ENCODE results near the gene MICAL2. TPM values are rescaled to one million over a fixed set of nuclear protein-coding genes. Genes with fewer than 3 reads are reported as not detected.

Gene MICAL2
- polyA plus RNA-seq, 3 donors: 7.9 to 13.2 (median 9.8) TPM

DNA sequence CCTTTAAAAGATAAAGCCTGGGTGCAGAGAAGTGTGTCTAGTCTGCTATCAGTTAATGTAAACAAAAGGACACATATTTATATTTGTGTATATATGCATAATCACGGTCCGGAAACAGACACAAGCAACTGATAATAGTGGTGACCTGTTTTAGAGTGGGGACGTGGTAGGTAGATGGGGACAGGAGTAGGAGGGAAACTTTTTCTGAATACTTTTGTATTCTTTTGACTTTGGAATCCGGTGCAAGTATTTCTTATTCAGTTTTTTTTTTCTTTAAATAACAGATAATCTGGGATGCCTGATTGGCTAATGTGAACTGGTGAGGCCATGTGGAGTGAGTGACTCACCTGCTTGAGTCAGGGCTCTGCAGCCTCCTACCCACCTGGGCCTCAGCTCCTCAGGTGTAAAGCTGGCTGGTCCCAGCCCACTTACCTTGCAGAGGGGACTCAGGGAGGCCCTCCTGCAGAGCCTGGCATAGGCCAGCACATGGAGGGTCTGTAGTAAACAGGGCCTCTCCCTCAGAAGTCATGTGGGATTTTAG, 15.3 kb downstream of the MICAL2 start:
- H3K27ac ChIP-seq (ENCODE audit: low read depth, low read length): no peak overlapping the region
- 41 to 92% (median 77%) methylated on average over 4 of the region's 4 CpGs for WGBS, 3 donors

- H3K27ac ChIP-seq (ENCODE audit: low read depth, low read length): no peak overlapping the region
- WGBS, 3 donors: 49 to 77% (median 50%) methylated on average over 4 of the region's 4 CpGs
Measured at GRCh38 chr11:12126344-12127019, 16.1 kb downstream of the MICAL2 start.

GRCh38 chr11:12127206-12127898, 17.0 kb downstream of the MICAL2 start:
- H3K27ac ChIP-seq (ENCODE audit: low read depth, low read length): no peak overlapping the region
- WGBS, 3 donors: 85 to 88% (median 87%) methylated on average over 4 of the region's 4 CpGs

GRCh38 chr11:12128301-12128751, 17.9 kb downstream of the MICAL2 start:
- H3K27ac ChIP-seq (ENCODE audit: low read depth, low read length): no peak overlapping the region
- 67 to 96% (median 80%) methylated on average over 1 of the region's 1 CpG for WGBS, 3 donors

GRCh38 chr11:12129227-12129626, 18.8 kb downstream of the MICAL2 start:
- H3K27ac ChIP-seq (ENCODE audit: low read depth, low read length): no peak overlapping the region
- 84 to 89% (median 89%) methylated on average over 4 of the region's 4 CpGs for WGBS, 3 donors

GRCh38 chr11:12130180-12130980, 20.0 kb downstream of the MICAL2 start:
- 92 to 98% (median 98%) methylated on average over 3 of the region's 3 CpGs for WGBS, 3 donors

DNA sequence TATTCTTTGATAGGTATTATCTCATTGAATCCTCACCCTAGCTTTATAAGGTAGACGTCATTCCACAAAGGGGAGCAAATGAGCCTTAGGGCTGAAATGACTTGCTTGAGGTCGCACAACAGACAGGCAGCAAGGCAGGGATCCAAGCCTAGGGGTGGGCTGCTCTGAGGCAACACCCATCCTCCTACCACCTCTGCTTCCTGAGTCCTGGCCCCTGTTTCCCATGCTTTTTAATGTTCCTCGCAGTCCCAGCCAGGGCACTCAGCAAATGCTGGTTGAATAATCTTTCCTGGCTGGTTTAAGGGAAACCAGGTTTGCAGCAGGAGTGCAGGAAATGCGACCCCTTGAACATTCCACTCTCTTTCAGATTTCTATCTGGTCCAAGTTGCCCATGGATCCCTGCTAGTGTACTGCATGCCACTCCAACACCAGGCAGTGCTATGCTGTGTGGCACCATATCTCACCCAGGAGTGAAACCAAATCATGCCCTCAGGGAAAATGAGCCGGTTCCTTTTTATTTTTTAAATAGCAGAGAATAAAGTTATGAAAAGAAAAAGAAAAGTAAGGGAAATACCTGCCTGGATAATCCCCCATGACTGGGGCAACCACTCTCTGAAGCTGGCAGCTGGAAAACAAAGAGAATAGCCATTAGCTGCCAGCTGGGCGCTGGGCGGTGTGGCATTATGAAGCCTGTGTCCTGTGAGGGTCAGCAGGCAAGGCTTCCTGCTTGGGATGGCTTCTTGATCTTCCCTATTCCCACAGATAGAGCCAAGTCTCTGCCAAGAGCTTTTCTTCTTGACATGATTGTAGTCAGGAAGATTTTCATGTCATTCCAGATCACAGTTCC, 21.8 kb downstream of the MICAL2 start:
- WGBS, 3 donors: 81 to 88% (median 82%) methylated on average over 7 of the region's 7 CpGs
- H3K27ac ChIP-seq (ENCODE audit: low read depth, low read length): no peak overlapping the region

More at GRCh38 chr11:12130180-12130980, 20.0 kb downstream of the MICAL2 start:
- H3K27ac ChIP-seq (ENCODE audit: low read depth, low read length): no peak overlapping the region

DNA sequence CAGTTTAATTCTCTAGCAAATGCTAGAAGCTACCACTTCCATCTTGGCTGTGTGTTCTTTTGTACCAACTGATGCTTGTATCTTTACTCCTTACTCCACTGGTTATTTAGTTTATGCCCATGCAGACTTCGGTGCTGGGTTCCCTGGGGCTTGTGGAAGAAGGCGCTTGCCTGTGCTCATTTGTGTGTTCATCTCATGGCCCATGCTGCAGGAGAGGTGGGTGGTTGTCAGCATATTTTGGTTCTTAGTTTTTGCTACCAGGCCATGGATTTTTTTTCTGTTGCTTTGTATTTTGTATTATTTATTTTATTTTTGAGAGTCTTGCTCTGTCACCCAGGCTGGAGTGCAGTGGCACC, 22.4 kb downstream of the MICAL2 start:
- no peak overlapping the region for H3K27ac ChIP-seq (ENCODE audit: low read depth, low read length)
- WGBS, 3 donors: 92 to 96% (median 96%) methylated on average over 2 of the region's 2 CpGs

GRCh38 chr11:12133547-12134235, 23.3 kb downstream of the MICAL2 start:
- WGBS, 3 donors: 86 to 92% (median 88%) methylated on average over 5 of the region's 5 CpGs
- H3K27ac ChIP-seq (ENCODE audit: low read depth, low read length): no peak overlapping the region

GRCh38 chr11:12134236-12134585, 23.8 kb downstream of the MICAL2 start:
- WGBS, 3 donors: 55 to 90% (median 64%) methylated on average over 4 of the region's 4 CpGs
- no peak overlapping the region for H3K27ac ChIP-seq (ENCODE audit: low read depth, low read length)

GRCh38 chr11:12135185-12135584, 24.8 kb downstream of the MICAL2 start:
- 95 to 100% (median 100%) methylated on average over 1 of the region's 1 CpG for WGBS, 3 donors
- H3K27ac ChIP-seq (ENCODE audit: low read depth, low read length): no peak overlapping the region

DNA sequence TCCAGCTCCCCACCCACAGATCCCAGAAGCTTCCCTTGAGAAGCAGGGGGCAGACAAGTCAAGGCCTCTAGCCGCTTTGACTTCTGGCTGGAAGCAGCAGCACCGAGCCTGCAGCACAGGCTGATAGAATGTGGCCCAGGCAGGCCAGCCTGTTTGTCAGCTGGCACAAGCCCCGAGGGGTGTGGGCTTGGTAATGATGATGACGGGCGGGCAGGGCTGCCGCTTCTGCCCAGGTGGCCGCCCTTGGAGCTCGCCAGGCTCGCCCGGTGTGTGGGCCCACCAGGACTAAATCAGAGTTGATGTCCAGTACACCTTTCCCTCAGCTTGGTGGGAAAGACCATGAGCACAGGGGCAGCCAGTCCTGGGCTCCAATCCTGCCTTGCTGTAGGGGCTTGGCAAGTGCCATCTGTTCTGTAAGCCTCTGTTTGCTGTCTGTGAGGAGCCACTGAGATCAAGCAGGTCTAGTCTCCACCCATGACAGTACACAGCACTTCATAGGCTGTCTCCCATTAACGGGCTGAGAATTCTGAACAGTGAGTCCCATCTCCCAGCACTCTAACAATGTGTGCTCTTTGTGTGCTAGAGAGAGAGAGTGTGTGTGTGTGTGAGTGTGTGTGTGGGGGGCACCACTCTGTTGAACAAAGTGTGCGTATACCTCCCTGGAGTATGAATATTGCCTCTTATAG, 26.8 kb downstream of the MICAL2 start:
- H3K27ac ChIP-seq (ENCODE audit: low read depth, low read length): no peak overlapping the region
- 87 to 92% (median 91%) methylated on average over 12 of the region's 12 CpGs for WGBS, 3 donors

- no peak overlapping the region for H3K27ac ChIP-seq (ENCODE audit: low read depth, low read length)
- 69 to 80% (median 75%) methylated on average over 13 of the region's 13 CpGs for WGBS, 3 donors
Measured at GRCh38 chr11:12137938-12138731, 27.7 kb downstream of the MICAL2 start.

- 59 to 77% (median 68%) methylated on average over 12 of the region's 12 CpGs for WGBS, 3 donors
Measured at GRCh38 chr11:12139144-12139881, 28.9 kb downstream of the MICAL2 start.

GRCh38 chr11:12140186-12140793, 29.9 kb downstream of the MICAL2 start:
- 79 to 92% (median 86%) methylated on average over 3 of the region's 3 CpGs for WGBS, 3 donors
- H3K27ac ChIP-seq (ENCODE audit: low read depth, low read length): no peak overlapping the region

More at GRCh38 chr11:12139144-12139881, 28.9 kb downstream of the MICAL2 start:
- H3K27ac ChIP-seq (ENCODE audit: low read depth, low read length): no peak overlapping the region

Measured in adipose tissue (tissue), 3 donors.